Epithelial cell of proximal tubule (primary cell): ENCODE results near the gene CES3. TPM values are rescaled to one million over a fixed set of nuclear protein-coding genes. Genes with fewer than 3 reads are reported as not detected.

Experiments used
- DNase-seq: peaks from one replicate; pipeline ENCODE4 v3.0.0-alpha.2; 2011; ENCODE audit warnings: low read depth
- H3K4me3 ChIP-seq: 2 replicates; pipeline ENCODE4 v1.5.1; 2011; ENCODE audit warnings: low read depth, mild to moderate bottlenecking, low read length
- total RNA-seq: library from RNA; depleted of rRNA; stranded (reverse); fragments of >200 nt; gene quantifications from 2 replicates; pipeline ENCODE4 v1.2.3, GENCODE V29; 2015
- TF ChIP-seq, protein P1 (sequence below): conservative IDR thresholded peaks from 2 replicates; pipeline ENCODE4 v1.5.1; 2012; ENCODE audit warnings: low read depth, mild to moderate bottlenecking, low read length

Gene CES3
- total RNA-seq, 1 donor from 2014 or later: 0.75 TPM

DNA sequence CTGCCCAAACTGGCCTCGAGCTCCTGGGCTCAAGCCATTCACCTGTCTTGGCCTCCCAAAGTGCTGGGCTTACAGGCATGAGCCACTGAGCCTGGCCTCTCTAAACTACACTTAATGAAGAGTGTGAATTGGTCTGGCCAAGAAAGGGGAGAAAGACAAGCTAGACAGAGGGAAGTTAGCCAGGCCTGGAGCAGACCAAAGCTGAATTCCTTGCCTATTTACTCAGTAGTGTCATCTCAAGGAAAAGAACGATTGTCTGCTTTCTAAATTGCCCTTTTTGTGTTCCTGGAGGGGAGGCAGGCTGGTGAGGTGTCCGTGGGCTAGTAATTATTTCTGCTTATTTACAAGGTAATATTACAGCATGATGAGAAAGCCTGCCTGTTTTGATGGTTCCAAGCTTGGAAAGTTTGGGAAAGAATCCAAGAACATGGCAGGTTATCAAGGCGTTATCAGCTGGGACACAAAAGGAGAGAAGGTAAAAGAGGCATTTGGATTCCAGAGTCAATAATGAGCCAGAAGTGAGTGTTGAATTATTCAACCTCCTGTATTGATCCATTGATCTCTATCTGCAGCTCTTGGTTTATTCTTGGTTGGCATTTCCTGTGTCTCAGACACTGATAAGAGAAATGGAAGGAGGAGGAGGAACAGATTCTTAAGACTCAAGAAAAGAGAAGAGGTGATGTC lies 61.6 kb downstream of the CES3 start:
- H3K4me3 ChIP-seq: no peak overlapping the region
- TF ChIP-seq, protein P1, sequence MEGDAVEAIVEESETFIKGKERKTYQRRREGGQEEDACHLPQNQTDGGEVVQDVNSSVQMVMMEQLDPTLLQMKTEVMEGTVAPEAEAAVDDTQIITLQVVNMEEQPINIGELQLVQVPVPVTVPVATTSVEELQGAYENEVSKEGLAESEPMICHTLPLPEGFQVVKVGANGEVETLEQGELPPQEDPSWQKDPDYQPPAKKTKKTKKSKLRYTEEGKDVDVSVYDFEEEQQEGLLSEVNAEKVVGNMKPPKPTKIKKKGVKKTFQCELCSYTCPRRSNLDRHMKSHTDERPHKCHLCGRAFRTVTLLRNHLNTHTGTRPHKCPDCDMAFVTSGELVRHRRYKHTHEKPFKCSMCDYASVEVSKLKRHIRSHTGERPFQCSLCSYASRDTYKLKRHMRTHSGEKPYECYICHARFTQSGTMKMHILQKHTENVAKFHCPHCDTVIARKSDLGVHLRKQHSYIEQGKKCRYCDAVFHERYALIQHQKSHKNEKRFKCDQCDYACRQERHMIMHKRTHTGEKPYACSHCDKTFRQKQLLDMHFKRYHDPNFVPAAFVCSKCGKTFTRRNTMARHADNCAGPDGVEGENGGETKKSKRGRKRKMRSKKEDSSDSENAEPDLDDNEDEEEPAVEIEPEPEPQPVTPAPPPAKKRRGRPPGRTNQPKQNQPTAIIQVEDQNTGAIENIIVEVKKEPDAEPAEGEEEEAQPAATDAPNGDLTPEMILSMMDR: no peak
- no peak for DNase-seq

DNA sequence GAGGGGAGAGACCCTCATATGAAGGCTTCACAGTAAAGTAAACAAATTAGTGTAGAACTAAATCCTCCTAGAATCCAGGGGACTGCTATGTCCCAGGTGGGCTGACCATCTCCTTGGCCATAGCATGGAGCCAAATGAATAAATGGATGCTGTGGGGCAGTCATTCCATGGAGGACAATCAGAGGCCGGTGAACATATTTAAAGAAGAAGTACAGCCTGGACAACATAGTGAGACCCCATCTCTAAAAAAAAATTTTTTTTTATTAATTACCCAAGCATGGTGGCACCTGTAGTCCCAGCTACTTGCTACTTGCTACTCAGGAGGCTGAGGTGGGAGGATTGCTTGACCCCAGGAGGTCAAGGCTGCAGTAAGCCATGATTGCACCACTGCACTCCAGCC lies 62.6 kb downstream of the CES3 start:
- H3K4me3 ChIP-seq: no peak overlapping the region
- TF ChIP-seq, protein P1: no peak
- no peak for DNase-seq

Other genes with a start within 250 kb of the CES3 start
- gene DYNC1LI2, start 209.7 kb upstream of the CES3 start, total RNA-seq: 55.3 and 63.1 TPM in 2 replicates
- not detected in 2 replicates for gene TERB1, start 159.7 kb upstream of the CES3 start, total RNA-seq
- 92.3 and 115 TPM in 2 replicates for gene NAE1, start 130.3 kb upstream of the CES3 start, total RNA-seq
- gene CA7, start 116.9 kb upstream of the CES3 start, total RNA-seq: 0.12 TPM in 1 of 2 replicates, not detected in the other
- 2.4 and 5.2 TPM in 2 replicates for gene PDP2, start 80.8 kb upstream of the CES3 start, total RNA-seq
- gene CDH16, start 42.4 kb upstream of the CES3 start, total RNA-seq: 0.14 and 0.81 TPM in 2 replicates
- 6.5 and 40.2 TPM in 2 replicates for gene RRAD, start 35.7 kb upstream of the CES3 start, total RNA-seq
- 123 and 178 TPM in 2 replicates for gene CIAO2B, start 26.9 kb upstream of the CES3 start, total RNA-seq
- gene CES2, start 25.8 kb upstream of the CES3 start, total RNA-seq: 10.9 and 20.9 TPM in 2 replicates
- 0.52 and 2.0 TPM in 2 replicates for gene CES4A, start 27.3 kb downstream of the CES3 start, total RNA-seq
- 74.9 and 178 TPM in 2 replicates for gene CBFB, start 67.9 kb downstream of the CES3 start, total RNA-seq
- 14.7 and 16.4 TPM in 2 replicates for gene PHAF1, start 148.7 kb downstream of the CES3 start, total RNA-seq
- gene B3GNT9, start 189.7 kb downstream of the CES3 start, total RNA-seq: 1.0 and 2.0 TPM in 2 replicates
- gene TRADD, start 198.6 kb downstream of the CES3 start, total RNA-seq: 17.6 and 30.6 TPM in 2 replicates
- gene FBXL8, start 198.7 kb downstream of the CES3 start, total RNA-seq: 4.9 and 12.3 TPM in 2 replicates
- gene HSF4, start 203.5 kb downstream of the CES3 start, total RNA-seq: 0.14 and 0.63 TPM in 2 replicates
- gene NOL3, start 209.3 kb downstream of the CES3 start, total RNA-seq: 12.5 and 39.4 TPM in 2 replicates
- gene MATCAP1, start 222.7 kb downstream of the CES3 start, total RNA-seq: 5.1 and 11.4 TPM in 2 replicates
- 1.2 TPM in 1 of 2 replicates, not detected in the other for gene EXOC3L1, start 228.9 kb downstream of the CES3 start, total RNA-seq
- 78.9 and 108 TPM in 2 replicates for gene E2F4, start 230.9 kb downstream of the CES3 start, total RNA-seq
- 4.0 and 11.0 TPM in 2 replicates for gene ELMO3, start 237.9 kb downstream of the CES3 start, total RNA-seq